ENCODE data around the gene UBE2I.
"Not testable (repeated sequence)": the region's sequence is repeated elsewhere in the genome, so short reads cannot be mapped to it uniquely, and the experiment has no call there.

UBE2I gene

GRCh38 chr16:1308977-1309885 is at the start of gene UBE2I:
TSS of gene UBE2I (plus strand) at chr16:1309636. CDS start at chr16:1314031, 4,395 bp downstream.
- peak; percentile 96 to 97 for DNase-seq (ENCODE audit: low read depth in 2 of 2)

DNA sequence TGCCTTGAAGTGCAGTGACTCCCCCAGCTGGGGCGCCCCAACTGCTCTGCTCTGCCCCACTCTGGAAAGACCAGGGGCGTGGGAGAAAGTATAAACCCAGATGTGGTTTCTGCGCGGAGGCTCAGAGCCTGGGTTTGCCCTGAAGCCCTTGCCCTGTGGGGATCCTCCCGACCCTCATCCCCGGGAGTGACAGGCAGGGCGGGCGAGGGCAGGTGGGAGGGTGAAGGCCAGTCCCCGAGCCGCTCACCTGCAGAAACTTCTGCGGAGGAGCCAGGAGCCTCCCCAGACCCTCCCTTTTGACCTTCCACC is 49.7 kb upstream of the UBE2I start:
- DNase-seq (ENCODE audit: low read depth in 2 of 2), result no peak

- DNase-seq (ENCODE audit: low read depth in 2 of 2), result no peak
Measured at GRCh38 chr16:1260101-1260680, 49.2 kb upstream of the UBE2I start.

DNA sequence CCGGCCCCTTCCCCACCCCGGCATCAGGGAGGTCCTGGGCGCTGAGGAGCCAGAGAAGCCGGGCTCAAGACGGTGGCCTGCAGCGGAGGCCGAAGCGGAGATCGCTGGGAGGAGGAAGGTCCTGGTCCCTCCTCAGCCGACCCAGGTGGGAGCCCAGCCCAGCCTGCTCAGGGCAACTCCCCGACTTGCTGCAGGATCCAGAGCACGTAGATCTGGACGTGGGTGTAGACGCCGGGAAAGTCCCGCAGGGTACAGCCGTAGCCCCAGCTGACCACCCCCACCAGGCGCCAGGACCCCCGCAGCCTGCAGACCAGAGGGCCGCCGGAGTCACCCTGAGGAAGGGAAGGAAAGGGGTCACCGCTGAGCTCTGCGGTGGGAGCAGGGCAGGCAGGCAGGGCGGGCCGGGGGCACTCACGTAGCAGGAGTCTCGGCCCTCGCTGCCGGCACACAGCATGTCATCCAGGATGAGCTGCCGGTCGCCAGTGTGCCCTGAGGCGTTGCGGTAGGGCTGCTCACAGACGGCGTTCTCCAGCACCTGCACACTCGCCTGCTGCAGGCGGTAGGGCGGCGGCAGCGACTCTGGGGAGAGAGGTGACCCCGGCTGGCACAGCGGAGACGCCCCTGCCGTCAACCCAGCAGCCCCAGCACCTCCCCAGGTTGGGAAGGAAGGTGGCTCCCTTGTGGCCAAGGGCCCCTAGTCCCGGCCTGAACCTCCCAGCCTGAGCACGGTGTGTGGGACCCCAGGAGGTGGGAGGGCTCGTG is 48.1 kb upstream of the UBE2I start:
- no peak for DNase-seq (ENCODE audit: low read depth in 2 of 2)

- no peak for DNase-seq (ENCODE audit: low read depth in 2 of 2)
Measured at GRCh38 chr16:1262210-1262845, 47.1 kb upstream of the UBE2I start.

GRCh38 chr16:1262846-1263221 is 46.6 kb upstream of the UBE2I start:
- no peak for DNase-seq (ENCODE audit: low read depth in 2 of 2)

DNA sequence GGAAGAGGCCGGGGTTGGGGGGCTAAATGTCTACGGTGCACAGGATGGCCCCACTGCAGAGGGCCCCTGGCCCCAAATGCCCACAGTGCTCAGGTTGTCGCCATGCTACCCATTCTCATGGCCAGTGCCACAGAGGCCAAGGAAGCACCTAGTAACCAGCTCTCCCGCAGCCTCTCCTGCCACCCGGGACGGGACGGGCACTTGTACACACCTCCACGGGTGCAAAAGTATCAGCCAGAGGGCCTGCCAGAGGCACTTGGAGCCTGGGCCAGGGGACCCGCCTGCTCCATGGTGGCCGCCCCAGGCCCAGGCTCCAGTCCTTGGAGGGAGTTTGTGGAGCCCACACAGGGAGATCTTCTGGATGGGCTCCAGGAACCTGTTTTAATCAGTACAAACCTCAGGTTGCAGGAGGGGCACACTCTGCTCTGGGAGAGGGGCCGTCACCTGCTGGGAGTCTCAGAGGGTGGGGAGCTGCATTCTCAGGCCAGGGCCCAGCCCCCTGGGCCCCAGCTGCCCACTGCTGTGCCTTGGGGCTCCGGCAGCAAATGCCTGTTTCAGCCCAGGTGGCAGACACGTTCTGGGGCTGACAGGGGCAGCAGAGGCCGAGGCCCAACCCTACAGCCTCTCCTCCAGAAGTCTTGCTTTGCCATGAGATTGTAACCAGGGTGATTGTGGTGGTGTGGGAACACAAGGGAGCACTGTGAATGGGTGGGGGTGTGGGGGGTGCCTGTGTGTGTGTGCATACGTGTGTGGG is 45.7 kb upstream of the UBE2I start:
- DNase-seq (ENCODE audit: low read depth in 2 of 2), result no peak

DNA sequence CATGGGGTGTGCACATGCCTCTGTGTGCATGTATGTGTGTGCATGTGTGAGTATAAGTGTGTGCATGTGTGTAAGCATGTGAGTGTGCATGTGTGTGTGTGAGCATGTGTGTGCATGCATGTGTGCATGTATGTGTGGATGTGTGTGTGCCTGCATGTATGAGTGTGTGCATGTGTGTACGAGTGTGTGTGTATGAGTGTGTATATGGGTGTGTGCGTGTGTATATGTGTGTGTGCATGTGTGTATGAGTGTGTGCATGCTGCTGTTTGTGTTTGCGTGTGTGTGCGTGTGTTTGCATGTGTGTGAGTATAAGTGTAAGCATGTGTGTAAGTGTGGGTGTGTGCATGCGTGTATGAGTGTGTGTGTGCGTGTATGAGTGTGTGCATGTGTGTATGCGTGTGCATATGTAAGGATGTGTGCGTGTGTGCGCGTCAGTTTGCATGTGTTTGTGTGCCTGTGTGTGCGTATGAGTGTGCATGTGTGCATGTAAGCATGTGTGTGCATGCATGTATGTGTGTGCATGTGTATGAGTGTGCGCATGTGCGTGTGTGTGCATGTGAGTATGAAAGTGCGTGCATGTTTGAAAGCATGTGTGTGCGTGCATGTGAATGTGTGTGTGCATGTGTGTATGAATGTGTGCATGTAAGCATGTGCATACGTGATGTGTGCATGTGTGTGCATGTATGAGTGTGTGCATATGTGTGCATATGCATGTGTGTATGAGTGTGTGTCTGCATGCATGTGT is 44.9 kb upstream of the UBE2I start:
- no peak for DNase-seq (ENCODE audit: low read depth in 2 of 2)

DNA sequence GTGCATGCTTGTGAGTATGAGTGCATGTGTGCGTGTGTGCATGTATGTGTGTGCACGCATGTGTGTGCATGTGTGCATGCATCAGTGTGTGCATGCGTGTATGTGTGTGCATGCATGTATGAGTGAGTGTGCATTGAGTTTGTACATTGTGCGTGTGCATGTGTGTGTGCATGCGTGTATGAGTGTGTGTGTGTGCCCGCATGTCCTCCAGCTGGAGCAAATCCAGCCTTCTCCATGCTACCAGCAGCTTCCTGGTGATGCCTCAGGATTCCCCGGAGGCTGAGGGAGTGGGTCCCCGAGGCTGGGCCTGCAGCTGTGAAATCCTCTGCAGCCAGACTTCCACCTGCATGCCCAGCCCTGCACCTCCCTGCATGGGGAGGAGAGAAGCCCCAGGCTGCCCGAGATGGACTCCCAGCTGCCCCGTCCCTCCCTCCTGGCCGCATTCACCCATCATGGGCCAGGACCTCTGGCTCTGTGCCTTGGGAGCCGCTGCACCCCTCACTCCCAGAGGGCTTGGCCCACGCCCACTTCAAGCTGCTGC is 44.3 kb upstream of the UBE2I start:
- no peak for DNase-seq (ENCODE audit: low read depth in 2 of 2)

DNA sequence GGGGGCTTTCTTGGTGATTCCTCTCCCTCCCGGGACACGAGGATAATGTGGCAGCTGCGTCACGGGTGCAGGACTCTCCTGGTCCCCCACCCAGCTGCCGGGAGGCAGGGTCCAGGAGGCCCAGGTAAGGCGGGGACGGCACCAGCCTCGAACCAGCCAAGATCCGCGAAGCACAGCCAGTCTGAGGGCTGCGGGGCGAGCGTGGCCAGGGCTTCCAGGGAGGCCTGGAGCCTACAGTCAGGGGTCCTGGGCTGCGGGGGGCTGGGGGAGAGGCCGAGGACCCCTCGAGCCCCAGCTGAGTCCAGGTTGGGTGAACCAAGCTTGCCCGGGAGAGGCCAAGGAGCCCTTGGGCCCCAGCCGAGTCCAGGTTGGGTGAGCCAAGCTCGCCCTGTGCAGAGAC is 43.6 kb upstream of the UBE2I start:
- DNase-seq (ENCODE audit: low read depth in 2 of 2), result no peak

DNA sequence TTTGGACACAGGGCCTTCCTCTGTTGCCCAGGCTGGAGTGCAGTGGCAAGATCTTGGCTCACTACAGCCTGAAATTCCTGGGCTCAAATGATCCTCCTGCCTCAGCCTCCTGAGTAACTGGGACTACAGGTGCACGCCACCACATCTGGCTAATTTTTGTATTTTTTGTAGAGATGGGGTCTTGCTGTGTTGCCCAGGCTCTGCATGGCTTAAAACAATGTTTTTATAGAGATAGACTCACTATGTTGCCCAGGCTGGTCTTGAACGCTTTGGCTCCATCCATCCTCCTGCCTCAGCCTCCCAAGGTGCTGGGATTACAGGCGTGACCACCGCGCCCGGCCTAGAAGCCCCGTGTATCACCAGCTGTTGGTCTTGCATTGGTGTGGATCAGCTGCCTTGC is 40.0 kb upstream of the UBE2I start:
- DNase-seq (ENCODE audit: low read depth in 2 of 2), result not testable (repeated sequence)

GRCh38 chr16:1271380-1271723 is 38.1 kb upstream of the UBE2I start:
- DNase-seq (ENCODE audit: low read depth in 2 of 2), result no peak

DNA sequence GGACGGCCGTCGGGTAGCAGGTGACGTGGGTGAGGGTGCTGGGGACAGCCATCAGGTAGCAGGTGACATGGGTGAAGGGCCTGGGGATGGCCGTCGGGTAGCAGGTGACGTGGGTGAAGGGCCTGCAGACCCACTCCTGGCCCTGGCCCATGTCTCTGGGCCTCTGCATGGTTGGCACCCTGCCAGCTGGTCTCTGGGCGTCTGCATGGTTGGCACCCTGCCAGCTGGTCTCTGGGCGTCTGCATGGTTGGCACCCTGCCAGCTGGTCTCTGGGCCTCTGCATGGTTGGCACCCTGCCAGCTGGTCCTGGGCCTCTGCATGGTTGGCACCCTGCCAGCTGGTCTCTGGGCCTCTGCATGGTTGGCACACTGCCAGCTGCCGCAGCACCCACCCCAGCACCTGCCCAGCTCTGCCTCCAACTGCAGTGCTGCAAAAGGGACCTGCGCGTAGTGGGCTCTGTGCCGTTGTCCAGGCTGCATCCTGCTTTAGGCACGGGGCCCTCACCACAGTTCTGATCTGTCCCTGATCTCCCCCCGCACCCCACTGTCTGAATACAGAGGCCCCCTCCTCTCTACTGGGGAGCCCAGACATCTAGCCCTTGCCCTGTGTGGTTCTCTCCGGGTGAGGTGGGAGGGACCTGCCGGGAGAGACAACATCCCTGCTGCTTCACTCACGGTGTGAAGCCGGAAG is 37.6 kb upstream of the UBE2I start:
- DNase-seq (ENCODE audit: low read depth in 2 of 2), result not testable (repeated sequence)

DNA sequence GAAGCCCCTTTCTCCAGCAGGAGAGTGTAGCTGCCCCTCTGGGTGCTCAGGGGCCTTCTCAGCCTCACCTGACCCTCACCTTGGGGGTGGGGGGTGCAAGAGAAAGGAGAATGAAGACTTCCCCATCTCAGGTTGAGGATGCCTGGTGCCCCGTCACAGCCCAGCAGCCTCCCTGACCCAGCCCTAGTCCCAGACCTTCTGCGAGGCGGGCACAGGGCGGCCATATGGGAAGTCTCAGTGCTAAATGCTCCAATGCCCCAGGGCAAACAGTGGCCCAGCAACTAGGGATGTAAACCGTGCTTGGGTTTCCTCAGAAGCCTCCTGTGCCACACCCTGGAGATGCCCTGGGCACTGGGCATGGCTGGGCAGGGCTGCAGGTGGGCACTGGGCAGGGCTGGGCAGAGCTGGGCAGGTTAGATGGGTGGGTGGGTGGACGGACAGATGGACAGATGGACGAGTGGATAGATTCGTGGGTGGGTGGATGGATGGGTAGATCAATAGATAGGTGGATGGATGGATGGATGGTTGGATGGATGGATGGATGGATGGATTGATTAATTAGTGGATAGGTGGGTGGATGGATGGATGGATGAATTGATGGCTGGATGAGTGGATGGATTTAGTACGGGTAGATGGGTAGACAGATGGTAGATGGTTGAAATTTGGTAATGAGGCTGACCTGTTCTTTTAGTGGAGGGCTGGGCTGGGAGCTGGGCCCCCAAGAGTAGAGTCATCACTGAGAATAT is 36.8 kb upstream of the UBE2I start:
- DNase-seq (ENCODE audit: low read depth in 2 of 2), result no peak

DNA sequence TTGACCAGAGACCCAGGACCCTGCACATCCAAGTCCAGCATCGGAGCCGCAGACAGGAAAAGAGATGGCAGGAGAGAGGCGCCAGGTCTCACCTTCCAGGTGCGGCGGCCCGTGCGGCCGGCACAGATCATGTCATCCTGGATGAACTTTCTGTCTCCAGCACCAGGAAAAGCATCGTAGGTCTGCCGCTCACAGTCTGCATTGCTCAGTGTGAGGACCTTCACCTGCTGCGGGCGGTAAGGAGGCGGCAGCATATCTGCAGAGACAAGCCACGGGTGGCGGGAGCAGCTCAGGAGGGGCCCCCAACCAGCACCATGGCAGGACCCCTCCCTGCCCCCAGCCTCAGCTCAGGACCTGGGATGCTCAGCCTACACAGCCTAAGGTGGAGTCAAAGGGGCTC is 35.6 kb upstream of the UBE2I start:
- no peak for DNase-seq (ENCODE audit: low read depth in 2 of 2)

DNA sequence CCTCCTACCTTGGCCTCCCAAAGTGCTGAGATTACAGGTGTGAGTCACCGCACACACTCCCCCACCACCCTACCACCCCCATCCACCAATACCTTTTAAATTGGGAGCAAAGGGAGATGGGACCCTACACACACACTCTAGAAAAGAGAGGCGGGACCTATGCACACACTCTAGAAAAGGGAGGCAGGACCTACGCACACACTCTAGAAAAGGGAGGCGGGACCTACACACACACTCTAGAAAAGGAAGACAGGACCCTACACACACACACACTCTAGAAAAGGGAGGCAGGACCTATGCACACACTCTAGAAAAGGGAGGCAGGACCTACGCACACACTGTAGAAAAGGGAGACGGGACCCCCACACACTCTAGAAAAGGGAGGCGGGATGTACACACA is 34.7 kb upstream of the UBE2I start:
- no peak for DNase-seq (ENCODE audit: low read depth in 2 of 2)

DNA sequence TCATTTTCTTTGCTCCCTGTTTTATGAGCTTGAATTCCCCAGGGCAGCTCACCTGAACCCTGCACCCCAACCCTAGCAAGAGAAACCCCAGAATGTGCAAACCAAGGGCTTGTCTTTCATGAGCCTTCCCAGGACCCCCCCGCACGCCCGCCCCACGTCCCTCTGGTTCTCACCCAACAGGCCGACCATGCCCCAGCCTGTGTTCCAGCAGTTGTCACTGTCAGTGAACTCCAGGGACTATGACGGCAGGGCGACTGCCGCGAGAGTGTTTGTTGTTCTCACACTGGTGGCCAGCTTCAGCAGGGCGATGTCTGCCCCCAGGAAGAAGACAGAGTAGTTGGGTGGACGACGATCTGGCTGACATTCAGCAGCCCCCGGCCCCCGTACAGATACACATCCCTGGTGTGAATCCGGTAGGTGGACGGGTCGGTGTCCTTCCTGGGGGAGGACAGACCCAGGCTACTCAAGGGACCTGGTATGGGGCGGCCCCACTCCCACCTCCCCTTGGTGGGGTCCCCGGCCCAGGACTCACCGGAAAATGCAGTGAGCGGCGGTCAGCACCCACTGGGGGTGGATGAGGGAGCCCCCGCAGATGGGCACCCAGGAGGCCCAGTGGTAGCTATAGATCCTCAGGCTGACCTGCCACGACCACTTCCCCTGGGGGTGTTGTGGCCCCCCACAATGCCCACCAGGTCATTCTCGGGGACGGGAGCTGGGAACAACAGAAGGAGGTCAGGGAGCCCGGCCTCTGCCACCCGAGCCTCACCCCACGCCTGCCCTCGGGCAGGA is 33.5 kb upstream of the UBE2I start:
- DNase-seq (ENCODE audit: low read depth in 2 of 2), result no peak

- no peak for DNase-seq (ENCODE audit: low read depth in 2 of 2)
Measured at GRCh38 chr16:1276580-1276878, 32.9 kb upstream of the UBE2I start.

DNA sequence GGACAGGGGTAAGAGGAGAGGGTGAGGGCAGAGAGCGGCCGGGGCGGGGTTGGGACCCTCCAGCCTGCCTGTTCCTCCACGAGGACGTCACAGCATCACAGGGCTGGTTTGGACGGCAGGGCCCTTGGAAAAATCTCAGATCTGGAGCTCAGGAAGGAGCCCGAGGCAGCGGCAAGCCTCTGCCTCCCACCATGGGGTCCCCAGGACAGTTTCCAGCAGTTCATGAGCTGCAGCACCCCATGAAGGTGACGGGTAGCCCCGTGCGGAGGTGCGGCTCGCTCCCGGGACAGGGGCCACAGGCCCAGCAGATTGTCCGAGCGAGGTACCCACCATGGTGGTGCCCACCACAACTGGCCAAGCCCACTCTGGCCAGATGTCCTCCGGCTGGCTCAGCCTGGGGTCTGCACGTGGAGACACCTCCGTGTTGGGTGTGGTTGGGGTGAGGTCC is 32.3 kb upstream of the UBE2I start:
- no peak for DNase-seq (ENCODE audit: low read depth in 2 of 2)

All from stimulated activated CD4-positive, alpha-beta T cell treated with anti-CD3 and anti-CD28 coated beads, Interleukin-12 subunit alpha, Interleukin-12 subunit beta, amount 100 ng/mL, for 24 hours (primary cell).